K562 (cell line): Measurements from ENCODE around the gene FOXO3. TPM values are rescaled to one million over a fixed set of nuclear protein-coding genes. Genes with fewer than 3 reads are reported as not detected.
A peak's percentile ranks its signal among the peaks of the same experiment; 100 is the strongest.

Experiments used
- BCL6 ChIP-seq: fragments of 250-450 bp; sonication (Bioruptor Pico); IDR thresholded peaks from 2 replicates; pipeline ENCODE4 v1.4.0; 2020
- GTF2F1 ChIP-seq: IDR thresholded peaks from 2 replicates; pipeline ENCODE4 v1.6.1; 2011; ENCODE audit warnings: low read depth, low read length, improper control_type of control experiment
- RBM25 ChIP-seq: fragments of 200-400 bp; formaldehyde crosslinking; IDR thresholded peaks from 2 replicates; pipeline ENCODE4 v1.6.1; 2018; ENCODE audit warnings: low read length, low read depth, moderate library complexity; ENCODE audit not compliant: severe bottlenecking
- RNF2 ChIP-seq: sonication (generic); IDR thresholded peaks from 2 replicates; pipeline ENCODE4 v1.6.1; 2016
- RUNX1 ChIP-seq: sonication (generic); IDR thresholded peaks from 2 replicates; pipeline ENCODE4 v1.6.1; 2016; ENCODE audit warnings: antibody characterized with exemption, low read depth
- SP2 ChIP-seq: IDR thresholded peaks from 2 replicates; pipeline ENCODE4 v1.6.1; 2011; ENCODE audit warnings: mild to moderate bottlenecking, low read depth, low read length, moderate library complexity; ENCODE audit not compliant: poor library complexity, severe bottlenecking; ENCODE audit errors: extremely low read depth
- SRSF9 ChIP-seq: fragments of 200-400 bp; formaldehyde crosslinking; IDR thresholded peaks from 2 replicates; pipeline ENCODE4 v1.6.1; 2017; ENCODE audit warnings: low read depth, low read length, borderline replicate concordance
- TAL1 ChIP-seq: fragments of 450-650 bp; IDR thresholded peaks from 2 replicates; pipeline ENCODE4 v1.6.1; 2016; ENCODE audit warnings: mild to moderate bottlenecking
- ZNF77 ChIP-seq: fragments of 250-450 bp; sonication (Bioruptor Pico); IDR thresholded peaks from 2 replicates; pipeline ENCODE4 v1.5.0; 2020
- polyA plus RNA-seq, 8 experiments: library from polyadenylated mRNA; depleted of rRNA in 4 of 8; stranded (reverse) in 5 of 8; unstranded in 3 of 8; fragments of >200 nt; fragmentation: Nextera tagmentation in 2 of 8; fragmentation: Illumina TruSeq in 1 of 8; extraction: Ambion mirVana in 2 of 8; extraction: Trizol in 1 of 8; gene quantifications; 2 replicates each; pipeline versions ENCODE4 v1.2.1 to v1.2.3, GENCODE V29; 2011 to 2014; ENCODE audit warnings: inconsistent platforms in 1 of 8, missing spikeins in 1 of 8
- total RNA-seq, 7 experiments: library from RNA; depleted of rRNA in 6 of 7; stranded (reverse); fragments of >200 nt in 6 of 7; fragmentation: Illumina TruSeq in 2 of 7; extraction: Trizol in 2 of 7; gene quantifications; 2 replicates each; pipeline versions ENCODE4 v1.2.1 to v1.2.3, GENCODE V29; 2011 to 2021; ENCODE audit warnings: low replicate concordance in 1 of 7
- TF ChIP-seq, protein P1 (sequence below): sonication (generic); formaldehyde crosslinking; IDR thresholded peaks from 2 replicates; pipeline ENCODE4 v1.8.0; 2023; ENCODE audit warnings: mild to moderate bottlenecking, missing genetic modification reagents
- TF ChIP-seq, protein P2 (sequence below), 2 experiments: IDR thresholded peaks; 2 replicates each; pipeline ENCODE4 v1.6.1; 2011; ENCODE audit warnings: borderline replicate concordance in 1 of 2, control low read depth in 1 of 2, low read depth in 1 of 2, low read length in 1 of 2, mild to moderate bottlenecking in 1 of 2, mixed read lengths in 1 of 2, moderate library complexity in 1 of 2; ENCODE audit not compliant: insufficient read depth in 1 of 2, insufficient read length in 1 of 2, poor library complexity in 1 of 2, severe bottlenecking in 1 of 2; ENCODE audit errors: extremely low read depth in 1 of 2
- TF ChIP-seq, protein P3 (sequence below): fragments of 150-350 bp; conservative IDR thresholded peaks from 2 replicates; pipeline ENCODE4 v1.6.1; 2014; ENCODE audit warnings: low read length
- TF ChIP-seq, protein P4 (sequence below): fragments of 250-450 bp; sonication (Bioruptor Pico); IDR thresholded peaks from 2 replicates; pipeline ENCODE4 v1.8.0; 2022; ENCODE audit warnings: inconsistent platforms, mild to moderate bottlenecking, moderate library complexity, borderline replicate concordance
- TF ChIP-seq, protein P5 (sequence below): fragments of 250-450 bp; sonication (Bioruptor Pico); IDR thresholded peaks from 2 replicates; pipeline ENCODE4 v1.5.0; 2020; ENCODE audit warnings: mild to moderate bottlenecking, borderline replicate concordance

FOXO3 gene
- total and polyA plus RNA-seq, 9 of the 15 experiments (the other 6 are each of a cell fraction or from before 2014, with no cell fraction given): 3.0 to 14.6 (median 6.0) TPM

DNA sequence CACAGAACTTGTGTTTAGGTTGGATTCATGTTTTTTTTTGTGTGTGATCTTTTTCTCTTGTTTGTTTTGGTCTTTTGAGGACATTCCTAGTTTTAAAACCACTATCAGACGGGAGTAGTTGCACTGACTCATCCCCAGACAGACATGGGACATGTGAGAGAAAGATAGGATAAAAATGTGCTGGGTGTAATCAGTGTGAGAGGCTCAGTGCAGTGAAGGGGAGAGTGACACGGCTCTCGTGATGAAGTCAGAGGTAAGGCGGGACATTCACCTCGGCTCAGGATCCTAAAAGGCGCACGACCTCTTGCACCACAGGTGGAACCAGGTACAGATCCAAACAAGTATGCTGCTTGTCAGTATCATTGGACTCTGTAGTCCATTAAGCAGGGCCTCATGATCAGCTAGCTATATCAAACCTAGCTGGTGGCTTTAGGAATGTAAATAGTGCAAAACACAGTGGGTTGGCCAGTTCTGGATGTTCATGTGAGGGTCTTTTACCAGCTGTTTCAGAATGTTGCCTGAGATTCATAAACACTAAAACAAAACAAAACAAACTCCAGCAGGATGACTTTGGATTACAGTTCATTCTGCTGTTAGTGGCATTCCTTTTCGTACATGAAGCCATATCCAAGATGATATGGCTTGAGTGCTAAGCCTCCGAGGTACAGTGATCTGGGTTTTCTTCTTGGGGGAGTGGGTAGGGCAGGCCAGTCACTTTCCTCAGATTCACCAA is 18.0 kb downstream of the FOXO3 start (continued):
- TF ChIP-seq, protein P1, sequence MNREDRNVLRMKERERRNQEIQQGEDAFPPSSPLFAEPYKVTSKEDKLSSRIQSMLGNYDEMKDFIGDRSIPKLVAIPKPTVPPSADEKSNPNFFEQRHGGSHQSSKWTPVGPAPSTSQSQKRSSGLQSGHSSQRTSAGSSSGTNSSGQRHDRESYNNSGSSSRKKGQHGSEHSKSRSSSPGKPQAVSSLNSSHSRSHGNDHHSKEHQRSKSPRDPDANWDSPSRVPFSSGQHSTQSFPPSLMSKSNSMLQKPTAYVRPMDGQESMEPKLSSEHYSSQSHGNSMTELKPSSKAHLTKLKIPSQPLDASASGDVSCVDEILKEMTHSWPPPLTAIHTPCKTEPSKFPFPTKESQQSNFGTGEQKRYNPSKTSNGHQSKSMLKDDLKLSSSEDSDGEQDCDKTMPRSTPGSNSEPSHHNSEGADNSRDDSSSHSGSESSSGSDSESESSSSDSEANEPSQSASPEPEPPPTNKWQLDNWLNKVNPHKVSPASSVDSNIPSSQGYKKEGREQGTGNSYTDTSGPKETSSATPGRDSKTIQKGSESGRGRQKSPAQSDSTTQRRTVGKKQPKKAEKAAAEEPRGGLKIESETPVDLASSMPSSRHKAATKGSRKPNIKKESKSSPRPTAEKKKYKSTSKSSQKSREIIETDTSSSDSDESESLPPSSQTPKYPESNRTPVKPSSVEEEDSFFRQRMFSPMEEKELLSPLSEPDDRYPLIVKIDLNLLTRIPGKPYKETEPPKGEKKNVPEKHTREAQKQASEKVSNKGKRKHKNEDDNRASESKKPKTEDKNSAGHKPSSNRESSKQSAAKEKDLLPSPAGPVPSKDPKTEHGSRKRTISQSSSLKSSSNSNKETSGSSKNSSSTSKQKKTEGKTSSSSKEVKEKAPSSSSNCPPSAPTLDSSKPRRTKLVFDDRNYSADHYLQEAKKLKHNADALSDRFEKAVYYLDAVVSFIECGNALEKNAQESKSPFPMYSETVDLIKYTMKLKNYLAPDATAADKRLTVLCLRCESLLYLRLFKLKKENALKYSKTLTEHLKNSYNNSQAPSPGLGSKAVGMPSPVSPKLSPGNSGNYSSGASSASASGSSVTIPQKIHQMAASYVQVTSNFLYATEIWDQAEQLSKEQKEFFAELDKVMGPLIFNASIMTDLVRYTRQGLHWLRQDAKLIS (CRISPR knock-in tag): no peak
- TF ChIP-seq RUNX1 (no peak), SRSF9 (no peak), ZNF77 (CRISPR knock-in tag) (no peak), RBM25 (no peak), SP2 (no peak), TAL1 (peak; percentile 93), GTF2F1 (no peak), BCL6 (CRISPR knock-in tag) (no peak), RNF2 (peak; percentile 76)
- TF ChIP-seq, protein P2, sequence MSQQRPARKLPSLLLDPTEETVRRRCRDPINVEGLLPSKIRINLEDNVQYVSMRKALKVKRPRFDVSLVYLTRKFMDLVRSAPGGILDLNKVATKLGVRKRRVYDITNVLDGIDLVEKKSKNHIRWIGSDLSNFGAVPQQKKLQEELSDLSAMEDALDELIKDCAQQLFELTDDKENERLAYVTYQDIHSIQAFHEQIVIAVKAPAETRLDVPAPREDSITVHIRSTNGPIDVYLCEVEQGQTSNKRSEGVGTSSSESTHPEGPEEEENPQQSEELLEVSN (IDR thresholded peaks at IDR 0.05; ENCODE audit: borderline replicate concordance in 1 of 2, extremely low read depth in 1 of 2, insufficient read depth in 1 of 2, insufficient read length in 1 of 2, low read depth in 1 of 2, low read length in 1 of 2, poor library complexity in 1 of 2, severe bottlenecking in 1 of 2): no peak
- TF ChIP-seq, protein P3, sequence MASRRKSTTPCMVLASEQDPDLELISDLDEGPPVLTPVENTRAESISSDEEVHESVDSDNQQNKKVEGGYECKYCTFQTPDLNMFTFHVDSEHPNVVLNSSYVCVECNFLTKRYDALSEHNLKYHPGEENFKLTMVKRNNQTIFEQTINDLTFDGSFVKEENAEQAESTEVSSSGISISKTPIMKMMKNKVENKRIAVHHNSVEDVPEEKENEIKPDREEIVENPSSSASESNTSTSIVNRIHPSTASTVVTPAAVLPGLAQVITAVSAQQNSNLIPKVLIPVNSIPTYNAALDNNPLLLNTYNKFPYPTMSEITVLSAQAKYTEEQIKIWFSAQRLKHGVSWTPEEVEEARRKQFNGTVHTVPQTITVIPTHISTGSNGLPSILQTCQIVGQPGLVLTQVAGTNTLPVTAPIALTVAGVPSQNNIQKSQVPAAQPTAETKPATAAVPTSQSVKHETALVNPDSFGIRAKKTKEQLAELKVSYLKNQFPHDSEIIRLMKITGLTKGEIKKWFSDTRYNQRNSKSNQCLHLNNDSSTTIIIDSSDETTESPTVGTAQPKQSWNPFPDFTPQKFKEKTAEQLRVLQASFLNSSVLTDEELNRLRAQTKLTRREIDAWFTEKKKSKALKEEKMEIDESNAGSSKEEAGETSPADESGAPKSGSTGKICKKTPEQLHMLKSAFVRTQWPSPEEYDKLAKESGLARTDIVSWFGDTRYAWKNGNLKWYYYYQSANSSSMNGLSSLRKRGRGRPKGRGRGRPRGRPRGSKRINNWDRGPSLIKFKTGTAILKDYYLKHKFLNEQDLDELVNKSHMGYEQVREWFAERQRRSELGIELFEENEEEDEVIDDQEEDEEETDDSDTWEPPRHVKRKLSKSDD: no peak
- TF ChIP-seq, protein P4, sequence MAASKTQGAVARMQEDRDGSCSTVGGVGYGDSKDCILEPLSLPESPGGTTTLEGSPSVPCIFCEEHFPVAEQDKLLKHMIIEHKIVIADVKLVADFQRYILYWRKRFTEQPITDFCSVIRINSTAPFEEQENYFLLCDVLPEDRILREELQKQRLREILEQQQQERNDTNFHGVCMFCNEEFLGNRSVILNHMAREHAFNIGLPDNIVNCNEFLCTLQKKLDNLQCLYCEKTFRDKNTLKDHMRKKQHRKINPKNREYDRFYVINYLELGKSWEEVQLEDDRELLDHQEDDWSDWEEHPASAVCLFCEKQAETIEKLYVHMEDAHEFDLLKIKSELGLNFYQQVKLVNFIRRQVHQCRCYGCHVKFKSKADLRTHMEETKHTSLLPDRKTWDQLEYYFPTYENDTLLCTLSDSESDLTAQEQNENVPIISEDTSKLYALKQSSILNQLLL (CRISPR knock-in tag): no peak
- TF ChIP-seq, protein P5, sequence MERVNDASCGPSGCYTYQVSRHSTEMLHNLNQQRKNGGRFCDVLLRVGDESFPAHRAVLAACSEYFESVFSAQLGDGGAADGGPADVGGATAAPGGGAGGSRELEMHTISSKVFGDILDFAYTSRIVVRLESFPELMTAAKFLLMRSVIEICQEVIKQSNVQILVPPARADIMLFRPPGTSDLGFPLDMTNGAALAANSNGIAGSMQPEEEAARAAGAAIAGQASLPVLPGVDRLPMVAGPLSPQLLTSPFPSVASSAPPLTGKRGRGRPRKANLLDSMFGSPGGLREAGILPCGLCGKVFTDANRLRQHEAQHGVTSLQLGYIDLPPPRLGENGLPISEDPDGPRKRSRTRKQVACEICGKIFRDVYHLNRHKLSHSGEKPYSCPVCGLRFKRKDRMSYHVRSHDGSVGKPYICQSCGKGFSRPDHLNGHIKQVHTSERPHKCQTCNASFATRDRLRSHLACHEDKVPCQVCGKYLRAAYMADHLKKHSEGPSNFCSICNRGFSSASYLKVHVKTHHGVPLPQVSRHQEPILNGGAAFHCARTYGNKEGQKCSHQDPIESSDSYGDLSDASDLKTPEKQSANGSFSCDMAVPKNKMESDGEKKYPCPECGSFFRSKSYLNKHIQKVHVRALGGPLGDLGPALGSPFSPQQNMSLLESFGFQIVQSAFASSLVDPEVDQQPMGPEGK (CRISPR knock-in tag): no peak
